Type B pancreatic cell (in vitro differentiated cells): ENCODE results near the gene CD63. TPM values are rescaled to one million over a fixed set of nuclear protein-coding genes. Genes with fewer than 3 reads are reported as not detected.
"Not testable (repeated sequence)": the region's sequence is repeated elsewhere in the genome, so short reads cannot be mapped to it uniquely, and the experiment has no call there.

ENCODE experiments used
- DNase-seq: peaks from one replicate; pipeline ENCODE4 v3.0.0; 2021; ENCODE audit warnings: mixed read lengths; ENCODE audit not compliant: unreplicated experiment; ENCODE audit errors: extremely low spot score
- H3K27ac Mint-ChIP-seq: 2 replicates; pipeline ENCODE4 v1.8.0; 2021; ENCODE audit warnings: mild to moderate bottlenecking, mixed read lengths
- H3K27me3 Mint-ChIP-seq: 2 replicates; pipeline ENCODE4 v1.8.0; 2021; ENCODE audit warnings: mixed read lengths
- H3K36me3 Mint-ChIP-seq: 2 replicates; pipeline ENCODE4 v1.8.0; 2021; ENCODE audit warnings: mixed read lengths
- H3K4me1 Mint-ChIP-seq: one replicate; pipeline ENCODE4 v1.8.0; 2021; ENCODE audit warnings: mixed read lengths; ENCODE audit not compliant: unreplicated experiment
- H3K4me3 Mint-ChIP-seq: 2 replicates; pipeline ENCODE4 v1.8.0; 2021; ENCODE audit warnings: mild to moderate bottlenecking, mixed read lengths
- H3K9me3 Mint-ChIP-seq: 2 replicates; pipeline ENCODE4 v1.8.0; 2021; ENCODE audit warnings: mixed read lengths
- total RNA-seq: library from RNA; stranded (reverse); gene quantifications from 2 replicates; pipeline ENCODE4 v1.2.1, GENCODE V29; 2021; ENCODE audit warnings: low replicate concordance
- TF ChIP-seq, protein P1 (sequence below): fragments of 200-600 bp; sonication (generic); conservative IDR thresholded peaks from 2 replicates; pipeline ENCODE4 v1.5.0; 2021; ENCODE audit warnings: antibody characterized with exemption, mild to moderate bottlenecking

Gene CD63
- total RNA-seq, 1 donor from 2014 or later = 525 TPM

DNA sequence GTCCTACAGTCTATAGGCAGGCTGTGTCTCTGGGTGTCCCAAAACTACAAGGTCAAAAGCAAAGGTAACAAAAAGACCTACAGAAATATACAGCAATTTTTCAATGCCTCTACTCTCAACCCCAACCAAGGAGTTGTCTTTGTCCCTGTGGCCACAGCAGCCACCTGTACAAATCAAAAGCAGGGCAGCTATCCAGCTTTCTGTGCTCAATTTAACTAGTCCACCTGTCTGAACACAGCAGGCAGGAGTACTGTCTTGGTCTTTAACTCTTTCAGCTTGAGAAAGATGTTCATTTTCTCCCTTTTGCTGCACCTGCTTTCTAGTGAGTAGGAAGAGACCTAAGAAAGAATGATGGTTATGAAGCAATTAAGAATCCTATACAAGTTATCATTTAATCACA is 33.8 kb upstream of the CD63 start:
- DNase-seq = no peak
- H3K36me3 Mint-ChIP-seq = peaks cover 36% of the 10 kb centered on the region
- peaks cover 18% of the 10 kb centered on the region for H3K4me1 Mint-ChIP-seq
- H3K4me3 Mint-ChIP-seq = no peak overlapping the region
- TF ChIP-seq, protein P1, sequence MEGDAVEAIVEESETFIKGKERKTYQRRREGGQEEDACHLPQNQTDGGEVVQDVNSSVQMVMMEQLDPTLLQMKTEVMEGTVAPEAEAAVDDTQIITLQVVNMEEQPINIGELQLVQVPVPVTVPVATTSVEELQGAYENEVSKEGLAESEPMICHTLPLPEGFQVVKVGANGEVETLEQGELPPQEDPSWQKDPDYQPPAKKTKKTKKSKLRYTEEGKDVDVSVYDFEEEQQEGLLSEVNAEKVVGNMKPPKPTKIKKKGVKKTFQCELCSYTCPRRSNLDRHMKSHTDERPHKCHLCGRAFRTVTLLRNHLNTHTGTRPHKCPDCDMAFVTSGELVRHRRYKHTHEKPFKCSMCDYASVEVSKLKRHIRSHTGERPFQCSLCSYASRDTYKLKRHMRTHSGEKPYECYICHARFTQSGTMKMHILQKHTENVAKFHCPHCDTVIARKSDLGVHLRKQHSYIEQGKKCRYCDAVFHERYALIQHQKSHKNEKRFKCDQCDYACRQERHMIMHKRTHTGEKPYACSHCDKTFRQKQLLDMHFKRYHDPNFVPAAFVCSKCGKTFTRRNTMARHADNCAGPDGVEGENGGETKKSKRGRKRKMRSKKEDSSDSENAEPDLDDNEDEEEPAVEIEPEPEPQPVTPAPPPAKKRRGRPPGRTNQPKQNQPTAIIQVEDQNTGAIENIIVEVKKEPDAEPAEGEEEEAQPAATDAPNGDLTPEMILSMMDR = no peak
- H3K27me3 Mint-ChIP-seq = no peaks in the 10 kb centered on the region
- H3K27ac Mint-ChIP-seq = no peak overlapping the region
- H3K9me3 Mint-ChIP-seq = no peaks in the 10 kb centered on the region

DNA sequence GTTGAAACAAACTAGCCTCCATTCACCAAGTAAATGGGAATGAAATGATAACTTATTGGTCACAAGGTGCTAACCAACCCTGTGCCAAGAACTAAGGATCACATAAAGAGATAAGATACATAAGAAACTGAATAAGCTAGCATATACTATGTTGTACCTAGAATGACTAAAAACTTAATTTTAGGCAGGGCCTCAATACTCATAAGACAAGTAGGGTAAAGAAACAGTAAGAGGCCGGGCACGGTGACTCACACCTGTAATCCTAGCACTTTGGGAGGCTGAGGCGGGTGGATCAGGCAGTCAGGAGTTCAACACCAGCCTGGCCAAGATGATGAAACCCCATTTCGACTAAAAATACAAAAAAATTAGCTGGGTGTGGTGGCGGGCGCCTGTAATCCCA is 31.9 kb upstream of the CD63 start:
- H3K27ac Mint-ChIP-seq = no peak overlapping the region
- peaks cover 35% of the 10 kb centered on the region for H3K36me3 Mint-ChIP-seq
- H3K9me3 Mint-ChIP-seq = no peaks in the 10 kb centered on the region
- TF ChIP-seq, protein P1 = no peak
- H3K4me1 Mint-ChIP-seq = peaks cover 10% of the 10 kb centered on the region
- H3K27me3 Mint-ChIP-seq = no peaks in the 10 kb centered on the region
- DNase-seq = no peak
- H3K4me3 Mint-ChIP-seq = no peak overlapping the region

DNA sequence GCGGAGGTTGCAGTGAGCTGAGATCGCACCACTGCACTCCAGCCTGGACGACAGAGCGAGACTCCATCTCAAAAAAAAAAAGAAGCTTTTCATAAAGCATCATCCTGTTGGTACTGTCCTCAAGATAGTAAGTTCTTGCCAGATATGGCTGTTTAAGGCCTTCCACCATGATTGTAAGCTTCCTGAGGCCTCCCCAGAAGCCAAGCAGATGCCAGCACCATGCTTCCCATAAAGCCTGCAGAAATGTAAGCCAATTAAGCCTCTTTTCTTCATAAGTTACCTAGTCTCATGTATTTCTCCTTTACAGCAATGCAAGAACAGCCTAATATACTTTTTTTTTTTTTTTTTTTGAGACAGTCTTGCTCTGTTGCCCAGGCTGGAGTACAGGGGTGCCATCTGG is 29.8 kb upstream of the CD63 start:
- H3K36me3 Mint-ChIP-seq = peaks cover 45% of the 10 kb centered on the region

DNA sequence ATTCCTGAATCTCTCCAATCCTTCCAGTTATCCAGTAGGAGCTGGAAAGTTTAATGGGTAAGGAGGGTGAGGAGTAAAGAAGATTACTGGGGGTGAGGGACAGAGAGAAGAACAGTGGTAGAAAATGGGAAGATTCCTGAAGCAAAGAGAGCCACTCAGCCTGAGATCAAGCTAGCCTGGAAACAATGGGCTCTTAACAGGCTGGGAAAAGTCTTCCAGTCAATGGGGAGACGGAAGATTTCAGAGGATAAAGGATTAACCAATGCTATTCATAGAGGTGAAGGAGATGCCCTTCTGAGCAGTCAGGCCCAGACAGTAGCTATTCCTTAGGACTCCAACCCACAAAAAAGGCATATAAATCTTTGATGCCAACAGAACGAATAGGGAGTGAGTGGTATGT is 28.9 kb upstream of the CD63 start:
- H3K27me3 Mint-ChIP-seq = no peaks in the 10 kb centered on the region
- no peak for DNase-seq
- TF ChIP-seq, protein P1 = no peak

More for the DNA sequence above, 29.8 kb upstream of the CD63 start:
- H3K9me3 Mint-ChIP-seq, H3K27ac Mint-ChIP-seq, DNase-seq, H3K27me3 Mint-ChIP-seq, H3K4me3 Mint-ChIP-seq, H3K4me1 Mint-ChIP-seq: not testable (repeated sequence)

DNA sequence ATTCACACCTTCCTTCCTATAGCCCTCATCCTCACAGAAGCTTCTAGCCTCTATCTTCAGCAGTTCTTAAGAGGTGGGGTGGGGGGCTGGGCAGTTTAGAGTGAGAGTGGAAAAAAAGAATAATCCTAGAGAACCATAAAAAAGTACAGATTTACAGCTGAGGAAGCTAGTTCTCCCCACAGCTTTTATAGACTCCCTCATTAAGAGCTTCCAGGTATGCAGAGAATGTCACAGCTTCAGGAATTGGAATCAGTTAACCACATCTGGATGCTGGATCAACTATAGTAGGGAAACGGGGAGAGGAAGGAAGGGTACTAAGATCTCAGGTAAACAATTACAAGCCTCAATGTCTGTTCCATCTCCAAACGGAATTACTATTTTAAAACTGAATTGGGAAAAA is 26.4 kb upstream of the CD63 start:
- DNase-seq = no peak
- H3K27ac Mint-ChIP-seq = no peak overlapping the region
- H3K36me3 Mint-ChIP-seq = peaks cover 49% of the 10 kb centered on the region
- H3K4me1 Mint-ChIP-seq = no peaks in the 10 kb centered on the region
- H3K9me3 Mint-ChIP-seq = no peaks in the 10 kb centered on the region
- TF ChIP-seq, protein P1 = no peak
- H3K4me3 Mint-ChIP-seq = no peak overlapping the region
- H3K27me3 Mint-ChIP-seq = no peaks in the 10 kb centered on the region

More for the DNA sequence above, 28.9 kb upstream of the CD63 start:
- H3K27ac Mint-ChIP-seq = peak overlapping the region; percentile 5
- H3K4me3 Mint-ChIP-seq = no peak overlapping the region
- no peaks in the 10 kb centered on the region for H3K9me3 Mint-ChIP-seq
- H3K36me3 Mint-ChIP-seq = peaks cover 45% of the 10 kb centered on the region
- H3K4me1 Mint-ChIP-seq = no peaks in the 10 kb centered on the region

DNA sequence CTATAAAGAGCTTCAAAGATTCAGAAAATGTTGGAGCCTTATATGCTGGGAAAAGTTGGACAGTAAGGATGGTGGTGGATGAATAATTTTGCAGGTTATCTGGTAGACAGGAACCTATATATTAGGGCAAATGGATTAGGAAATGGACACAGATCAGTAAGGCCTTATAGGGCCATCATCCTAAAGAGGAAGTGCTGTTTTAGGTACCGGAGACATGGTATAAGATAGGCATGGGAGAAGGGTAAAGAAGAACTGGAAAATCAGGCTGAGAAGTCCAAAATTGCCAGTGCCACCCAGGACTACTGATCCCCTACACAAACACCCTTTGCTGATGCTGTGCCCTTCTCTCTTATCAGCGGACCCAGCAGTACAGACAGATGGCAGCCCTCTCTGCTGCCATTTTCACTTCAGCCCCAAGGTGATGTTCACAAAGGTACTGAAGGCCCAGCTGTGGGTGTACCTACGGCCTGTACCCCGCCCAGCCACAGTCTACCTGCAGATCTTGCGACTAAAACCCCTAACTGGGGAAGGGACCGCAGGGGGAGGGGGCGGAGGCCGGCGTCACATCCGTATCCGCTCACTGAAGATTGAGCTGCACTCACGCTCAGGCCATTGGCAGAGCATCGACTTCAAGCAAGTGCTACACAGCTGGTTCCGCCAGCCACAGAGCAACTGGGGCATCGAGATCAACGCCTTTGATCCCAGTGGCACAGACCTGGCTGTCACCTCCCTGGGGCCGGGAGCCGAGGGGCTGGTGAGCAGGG is 19.6 kb upstream of the CD63 start:
- Mint-ChIP-seq H3K27me3 (no peaks in the 10 kb centered on the region), H3K4me1 (peaks cover 37% of the 10 kb centered on the region), H3K9me3 (no peaks in the 10 kb centered on the region), H3K36me3 (peaks cover 37% of the 10 kb centered on the region), H3K27ac (no peak overlapping the region), H3K4me3 (no peak overlapping the region)
- no peak for DNase-seq
- TF ChIP-seq, protein P1 = no peak
